Keratinocyte (primary cell): ENCODE results near the gene MED7.

Source experiments
- EZH2 ChIP-seq: IDR thresholded peaks from one replicate; pipeline ENCODE4 v1.6.1; 2012; ENCODE audit warnings: inconsistent platforms, mild to moderate bottlenecking, low read length, moderate library complexity
- TF ChIP-seq, protein P1 (sequence below), 3 experiments: IDR thresholded peaks in 1 of 3; conservative IDR thresholded peaks in 1 of 3; optimal IDR thresholded peaks in 1 of 3; 2 replicates in 2 of 3; 3 replicates in 1 of 3; pipeline versions ENCODE3 to v1.5.1; 2011; ENCODE audit warnings: low read length in 3 of 3, mild to moderate bottlenecking in 3 of 3, moderate library complexity in 2 of 3, control low read depth in 1 of 3, inconsistent platforms in 1 of 3; ENCODE audit not compliant: insufficient read depth in 2 of 3; ENCODE audit errors: extremely low read depth in 1 of 3

DNA sequence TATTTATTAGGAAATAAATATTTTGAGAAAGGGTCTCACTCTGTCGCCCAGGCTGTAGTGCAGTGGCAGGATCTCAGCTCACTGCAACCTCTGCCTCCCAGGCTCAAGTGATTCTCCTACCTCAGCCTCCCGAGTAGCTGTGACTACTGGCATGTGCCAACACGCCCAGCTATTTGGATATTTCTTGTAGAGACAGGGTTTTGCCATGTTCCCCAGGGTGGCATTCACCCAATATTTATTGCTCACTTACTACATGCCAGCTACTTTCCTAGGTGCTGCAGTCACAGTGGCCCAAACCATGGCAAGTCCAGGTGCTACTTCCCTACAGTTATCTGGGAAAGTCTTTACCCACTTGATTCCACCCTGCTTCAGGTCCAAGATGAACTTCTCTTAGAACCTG lies 8.3 kb upstream of the MED7 start:
- TF ChIP-seq, protein P1, sequence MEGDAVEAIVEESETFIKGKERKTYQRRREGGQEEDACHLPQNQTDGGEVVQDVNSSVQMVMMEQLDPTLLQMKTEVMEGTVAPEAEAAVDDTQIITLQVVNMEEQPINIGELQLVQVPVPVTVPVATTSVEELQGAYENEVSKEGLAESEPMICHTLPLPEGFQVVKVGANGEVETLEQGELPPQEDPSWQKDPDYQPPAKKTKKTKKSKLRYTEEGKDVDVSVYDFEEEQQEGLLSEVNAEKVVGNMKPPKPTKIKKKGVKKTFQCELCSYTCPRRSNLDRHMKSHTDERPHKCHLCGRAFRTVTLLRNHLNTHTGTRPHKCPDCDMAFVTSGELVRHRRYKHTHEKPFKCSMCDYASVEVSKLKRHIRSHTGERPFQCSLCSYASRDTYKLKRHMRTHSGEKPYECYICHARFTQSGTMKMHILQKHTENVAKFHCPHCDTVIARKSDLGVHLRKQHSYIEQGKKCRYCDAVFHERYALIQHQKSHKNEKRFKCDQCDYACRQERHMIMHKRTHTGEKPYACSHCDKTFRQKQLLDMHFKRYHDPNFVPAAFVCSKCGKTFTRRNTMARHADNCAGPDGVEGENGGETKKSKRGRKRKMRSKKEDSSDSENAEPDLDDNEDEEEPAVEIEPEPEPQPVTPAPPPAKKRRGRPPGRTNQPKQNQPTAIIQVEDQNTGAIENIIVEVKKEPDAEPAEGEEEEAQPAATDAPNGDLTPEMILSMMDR (optimal IDR thresholded peaks at IDR 0.05 in 1 of 3, IDR thresholded peaks at IDR 0.05 in 1 of 3, conservative IDR thresholded peaks at IDR 0.05 in 1 of 3; ENCODE audit: extremely low read depth in 1 of 3, insufficient read depth in 2 of 3, low read length in 3 of 3), result no peak
- no peak for TF ChIP-seq EZH2
